Right lung (tissue), 5 donors: Measurements from ENCODE around the gene WDR13. TPM values are rescaled to one million over a fixed set of nuclear protein-coding genes. Genes with fewer than 3 reads are reported as not detected.
"Not testable (repeated sequence)": the region's sequence is repeated elsewhere in the genome, so short reads cannot be mapped to it uniquely, and the experiment has no call there.

ENCODE experiments used
- DNase-seq, 2 donors: peaks; one replicate each; pipeline ENCODE4 v3.0.0-alpha.2; 2013
- polyA plus RNA-seq, 5 donors: library from polyadenylated mRNA; unstranded; fragments of 120-200 nt; gene quantifications; one replicate each; pipeline versions ENCODE4 v1.2.1 to v1.2.3, GENCODE V29; 2013; ENCODE audit warnings: inconsistent platforms in 1 of 5, low replicate concordance in 1 of 5; ENCODE audit not compliant: insufficient read length in 5 of 5, insufficient read depth in 1 of 5

Gene WDR13
- polyA plus RNA-seq, 5 donors = 84.4 to 141 (median 104) TPM

DNA sequence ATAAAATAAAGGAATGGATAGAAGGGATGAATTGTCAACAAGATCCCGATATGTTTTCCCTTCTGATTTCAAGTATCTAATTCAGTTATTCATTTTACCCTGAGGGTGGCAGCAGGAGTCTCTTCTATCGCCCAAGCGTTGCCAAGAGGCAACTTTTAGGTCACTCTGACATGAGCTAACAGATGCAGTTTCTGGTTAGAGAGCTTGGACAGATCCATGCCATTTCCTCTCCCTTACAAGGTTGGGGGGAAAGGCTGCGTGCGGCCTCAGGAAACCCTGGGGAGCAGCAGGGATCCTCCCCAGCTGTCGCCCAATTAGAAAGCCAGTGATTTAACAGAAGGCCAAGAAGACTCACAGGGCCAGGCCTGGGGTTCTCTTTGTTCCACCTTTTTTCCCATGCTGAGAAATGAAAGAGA is 51.1 kb downstream of the WDR13 start:
- DNase-seq = peak; percentile 20 to 27

- no peak for DNase-seq
Observed at GRCh38 chrX:48649102-48649501, 51.8 kb downstream of the WDR13 start.

- not testable (repeated sequence) for DNase-seq
Observed at GRCh38 chrX:48652055-48652579, 54.8 kb downstream of the WDR13 start.

GRCh38 chrX:48654746-48655145 is 57.5 kb downstream of the WDR13 start:
- DNase-seq = not testable (repeated sequence)

Other genes with a start within 250 kb of the WDR13 start
- gene SSX3, start 240.8 kb upstream of the WDR13 start, polyA plus RNA-seq = not detected
- gene SSX4, start 214.0 kb upstream of the WDR13 start, polyA plus RNA-seq = not detected
- not detected for gene SSX4B, start 185.5 kb upstream of the WDR13 start, polyA plus RNA-seq
- gene SLC38A5, start 127.2 kb upstream of the WDR13 start, polyA plus RNA-seq = 10 to 100 TPM; 31.8 to 68.1 (median 43.4) TPM
- 10 to 100 TPM; 34.2 to 44.6 (median 36.5) TPM for gene FTSJ1, start 121.3 kb upstream of the WDR13 start, polyA plus RNA-seq
- gene PORCN, start 88.5 kb upstream of the WDR13 start, polyA plus RNA-seq = 1 to 10 TPM; 6.2 to 9.9 (median 8.9) TPM
- 10 to 100 TPM; 34.0 to 39.6 (median 35.7) TPM for gene EBP, start 75.7 kb upstream of the WDR13 start, polyA plus RNA-seq
- 10 to 100 TPM in 2 of 5 donors, 1 to 10 TPM in 3; 8.0 to 11.8 (median 9.6) TPM for gene TBC1D25, start 57.8 kb upstream of the WDR13 start, polyA plus RNA-seq
- 100 to 1,000 TPM; 322 to 463 (median 376) TPM for gene RBM3, start 23.0 kb upstream of the WDR13 start, polyA plus RNA-seq
- gene WAS, start 86.3 kb downstream of the WDR13 start, polyA plus RNA-seq = 1 to 10 TPM; 3.7 to 4.7 (median 3.8) TPM
- 1 to 10 TPM; 5.4 to 6.7 (median 5.9) TPM for gene SUV39H1, start 99.2 kb downstream of the WDR13 start, polyA plus RNA-seq
- 1 to 10 TPM in 4 of 5 donors, under 1 TPM in 1; 0.85 to 1.9 (median 1.6) TPM for gene GLOD5, start 164.3 kb downstream of the WDR13 start, polyA plus RNA-seq
- 1 to 10 TPM in 2 of 5 donors, under 1 TPM in 3; 0.54 to 2.1 (median 0.89) TPM for gene GATA1, start 189.1 kb downstream of the WDR13 start, polyA plus RNA-seq
- gene HDAC6, start 204.6 kb downstream of the WDR13 start, polyA plus RNA-seq = 100 to 1,000 TPM; 146 to 175 (median 168) TPM
- gene ERAS, start 229.0 kb downstream of the WDR13 start, polyA plus RNA-seq = under 1 TPM in 4 of 5 donors, not detected in 1; 0.14 to 0.30 (median 0.22) TPM
- gene PCSK1N, start 238.1 kb downstream of the WDR13 start, polyA plus RNA-seq = 1 to 10 TPM; 2.0 to 5.6 (median 3.5) TPM